Ovary (tissue), 9 donors: Measurements from ENCODE around the gene SAP30L. TPM values are rescaled to one million over a fixed set of nuclear protein-coding genes. Genes with fewer than 3 reads are reported as not detected.

Source experiments
- DNase-seq, 5 donors: peaks; one replicate each; pipeline ENCODE4 v3.0.0-alpha.2; 2019 to 2020
- H3K27ac ChIP-seq, 2 donors: fragments of 200-600 bp; one replicate each; pipeline versions ENCODE4 v1.5.1 to v1.8.0; 2019 to 2022
- H3K27me3 ChIP-seq: fragments of 200-600 bp; one replicate; pipeline ENCODE4 v1.8.0; 2022
- H3K36me3 ChIP-seq: fragments of 200-600 bp; sonication (generic); one replicate; pipeline ENCODE4 v1.5.1; 2019
- H3K4me1 ChIP-seq: one replicate; pipeline ENCODE4 v1.8.1; 2013; ENCODE audit warnings: mild to moderate bottlenecking, moderate library complexity; ENCODE audit not compliant: insufficient read depth
- H3K4me3 ChIP-seq: fragments of 200-600 bp; sonication (generic); one replicate; pipeline ENCODE4 v1.5.1; 2017
- H3K9me3 ChIP-seq, 2 donors: fragments of 200-600 bp in 1 of 2; sonication (generic) in 1 of 2; one replicate each; pipeline versions ENCODE4 v1.5.1 to v1.8.1; 2013 to 2019; ENCODE audit warnings: mild to moderate bottlenecking in 1 of 2, moderate library complexity in 1 of 2
- EP300 ChIP-seq: sonication (generic); formaldehyde crosslinking; IDR thresholded peaks from one replicate; pipeline ENCODE4 v1.6.1; 2017; ENCODE audit warnings: antibody characterized with exemption
- POLR2A ChIP-seq: fragments of 450-650 bp; IDR thresholded peaks from one replicate; pipeline ENCODE4 v1.6.1; 2017; ENCODE audit warnings: antibody characterized with exemption, mild to moderate bottlenecking, moderate library complexity
- WGBS, 3 donors: extraction: QIAGEN DNeasy Blood & Tissue Kit in 1 of 3; methylation state at CpG; one replicate each; pipeline versions ENCODE4 v1.1.5 to v1.1.7; 2013 to 2017; 5-methylcytosine and 5-hydroxymethylcytosine counted together
- intact Hi-C, 4 donors: fragments of 100-400 bp; cut with DNase I; formaldehyde crosslinking; loops; one replicate each; pipeline versions ENCODE4 v1.11.0 to v1.15.1; 2022 to 2023
- polyA plus RNA-seq, 2 donors: library from polyadenylated mRNA; stranded (reverse); fragments of 200-250 nt in 1 of 2; fragments of 350-450 nt in 1 of 2; fragmentation: Illumina TruSeq in 1 of 2; extraction: RNeasy Lipid Tissue Mini Kit (QIAGEN cat#74804) in 1 of 2; gene quantifications; one replicate each; pipeline ENCODE4 v1.2.3, GENCODE V29; 2013 to 2014
- total RNA-seq, 7 donors: library from RNA; depleted of rRNA in 2 of 7; stranded (reverse); fragments of >200 nt in 2 of 7; fragmentation: NEBNext Ultra II Directional in 3 of 7; extraction: Animal tissue kit (Norgen Biotek cat#: 25700) in 3 of 7; gene quantifications; one replicate each; pipeline versions ENCODE4 v1.1.0 to v1.2.4, GENCODE V29; 2016 to 2023
- TF ChIP-seq, protein P1 (sequence below), 3 donors: fragments of 450-650 bp in 2 of 3; fragments of 200-600 bp in 1 of 3; IDR thresholded peaks; one replicate each; pipeline versions ENCODE4 v1.5.1 to v1.8.0; 2016 to 2022; ENCODE audit warnings: antibody characterized with exemption in 3 of 3, mild to moderate bottlenecking in 1 of 3
- donor health status: DM: no; HTN: no; CAD: no; lungs with moderate emphysema.
- donor health status: DM: no; HTN: no; CAD: no.
- donor health status: Bipolar disorder and iron deficiency.
- donor health status: DM: yes; HTN: yes; CAD: no.
- donor health status: DM: no; HTN: no; CAD: no.
- donor health status: DM: yes; HTN: yes; CAD: no.

The SAP30L gene
- total and polyA plus RNA-seq, 9 donors: 18.7 to 63.1 (median 41.5) TPM

- Histone ChIP-seq H3K27me3 (no peaks in the 10 kb centered on the region), H3K4me1 (no peaks in the 10 kb centered on the region), H3K4me3 (no peak overlapping the region), H3K36me3 (no peaks in the 10 kb centered on the region), H3K9me3 (no peaks in the 10 kb centered on the region), H3K27ac (no peak overlapping the region)
- intact Hi-C loops: no loop called here
- DNase-seq: no peak
- TF ChIP-seq, protein P1, sequence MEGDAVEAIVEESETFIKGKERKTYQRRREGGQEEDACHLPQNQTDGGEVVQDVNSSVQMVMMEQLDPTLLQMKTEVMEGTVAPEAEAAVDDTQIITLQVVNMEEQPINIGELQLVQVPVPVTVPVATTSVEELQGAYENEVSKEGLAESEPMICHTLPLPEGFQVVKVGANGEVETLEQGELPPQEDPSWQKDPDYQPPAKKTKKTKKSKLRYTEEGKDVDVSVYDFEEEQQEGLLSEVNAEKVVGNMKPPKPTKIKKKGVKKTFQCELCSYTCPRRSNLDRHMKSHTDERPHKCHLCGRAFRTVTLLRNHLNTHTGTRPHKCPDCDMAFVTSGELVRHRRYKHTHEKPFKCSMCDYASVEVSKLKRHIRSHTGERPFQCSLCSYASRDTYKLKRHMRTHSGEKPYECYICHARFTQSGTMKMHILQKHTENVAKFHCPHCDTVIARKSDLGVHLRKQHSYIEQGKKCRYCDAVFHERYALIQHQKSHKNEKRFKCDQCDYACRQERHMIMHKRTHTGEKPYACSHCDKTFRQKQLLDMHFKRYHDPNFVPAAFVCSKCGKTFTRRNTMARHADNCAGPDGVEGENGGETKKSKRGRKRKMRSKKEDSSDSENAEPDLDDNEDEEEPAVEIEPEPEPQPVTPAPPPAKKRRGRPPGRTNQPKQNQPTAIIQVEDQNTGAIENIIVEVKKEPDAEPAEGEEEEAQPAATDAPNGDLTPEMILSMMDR (IDR thresholded peaks at IDR 0.05): no peak
- TF ChIP-seq POLR2A: no peak
- TF ChIP-seq EP300: no peak
- WGBS, 3 donors: 83 to 89% (median 88%) methylated on average over 5 of the region's 5 CpGs
Observed at GRCh38 chr5:154437281-154437965, 8.4 kb upstream of the SAP30L start.

DNA sequence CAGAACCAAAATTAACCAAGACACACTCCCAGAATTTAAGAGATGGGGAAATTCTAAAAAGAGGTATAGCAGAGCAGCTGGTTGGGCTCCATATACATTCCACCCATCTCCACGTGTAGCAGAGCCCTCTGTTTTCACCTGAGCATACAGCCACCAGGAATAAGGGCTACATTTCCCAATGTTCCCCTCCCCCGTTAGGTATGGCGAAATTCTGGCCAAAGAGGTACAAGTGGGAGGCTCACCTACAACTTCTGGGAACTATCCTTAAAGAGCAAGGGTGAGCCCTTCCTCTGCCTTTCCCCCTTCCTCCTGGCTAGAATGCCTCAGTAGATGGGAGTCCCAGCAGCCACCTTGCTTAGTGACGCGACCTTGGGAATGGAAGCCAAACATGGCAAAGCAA is 5.3 kb upstream of the SAP30L start:
- no peak for DNase-seq
- TF ChIP-seq, protein P1 (IDR thresholded peaks at IDR 0.05): no peak
- TF ChIP-seq EP300: no peak
- no peak for TF ChIP-seq POLR2A
- no peaks in the 10 kb centered on the region for H3K36me3 ChIP-seq

GRCh38 chr5:154442801-154443200 is 3.0 kb upstream of the SAP30L start:
- no peak for DNase-seq
- Histone ChIP-seq H3K4me1 (peaks cover 6% of the 10 kb centered on the region), H3K36me3 (no peaks in the 10 kb centered on the region), H3K9me3 (no peaks in the 10 kb centered on the region), H3K4me3 (no peak overlapping the region), H3K27ac (no peak overlapping the region), H3K27me3 (no peaks in the 10 kb centered on the region)
- TF ChIP-seq, protein P1 (IDR thresholded peaks at IDR 0.05): no peak
- no peak for TF ChIP-seq EP300
- no peak for TF ChIP-seq POLR2A
- WGBS, 3 donors: 90 to 98% (median 92%) methylated on average over 1 of the region's 1 CpG
- intact Hi-C loops: no loop called here

More for the DNA sequence above, 5.3 kb upstream of the SAP30L start:
- WGBS, 3 donors: 89 to 92% (median 90%) methylated on average over 5 of the region's 5 CpGs
- no peak overlapping the region for H3K27ac ChIP-seq
- H3K27me3 ChIP-seq: no peaks in the 10 kb centered on the region
- H3K4me1 ChIP-seq: peaks cover 6% of the 10 kb centered on the region
- H3K9me3 ChIP-seq: no peaks in the 10 kb centered on the region
- no peak overlapping the region for H3K4me3 ChIP-seq
- intact Hi-C loops: no loop called here

- peak in 3 of 5 donors; percentile 16 to 40 (median 34) for DNase-seq
- H3K27me3 ChIP-seq: no peaks in the 10 kb centered on the region
- H3K27ac ChIP-seq: peak overlapping the region in 1 of 2 donors; percentile 95
- H3K4me3 ChIP-seq: peak overlapping the region; percentile 99
- intact Hi-C loops: loop anchor here in 1 of 4 donors (5.0 kb wide), 1 partner anchor 313 kb away; the partner anchor contains the start of gene LARP1
- H3K9me3 ChIP-seq: no peaks in the 10 kb centered on the region
- WGBS, 3 donors: 4 to 6% (median 5%) methylated on average over 30 of the region's 30 CpGs
- H3K36me3 ChIP-seq: no peaks in the 10 kb centered on the region
- no peak for TF ChIP-seq EP300
- TF ChIP-seq, protein P1 (IDR thresholded peaks at IDR 0.05): no peak
- no peak for TF ChIP-seq POLR2A
- H3K4me1 ChIP-seq: peaks cover 12% of the 10 kb centered on the region
Observed at GRCh38 chr5:154444556-154445421, 1.0 kb upstream of the SAP30L start.
